Measurements from ENCODE around the gene PLXNC1.

PLXNC1 gene

DNA sequence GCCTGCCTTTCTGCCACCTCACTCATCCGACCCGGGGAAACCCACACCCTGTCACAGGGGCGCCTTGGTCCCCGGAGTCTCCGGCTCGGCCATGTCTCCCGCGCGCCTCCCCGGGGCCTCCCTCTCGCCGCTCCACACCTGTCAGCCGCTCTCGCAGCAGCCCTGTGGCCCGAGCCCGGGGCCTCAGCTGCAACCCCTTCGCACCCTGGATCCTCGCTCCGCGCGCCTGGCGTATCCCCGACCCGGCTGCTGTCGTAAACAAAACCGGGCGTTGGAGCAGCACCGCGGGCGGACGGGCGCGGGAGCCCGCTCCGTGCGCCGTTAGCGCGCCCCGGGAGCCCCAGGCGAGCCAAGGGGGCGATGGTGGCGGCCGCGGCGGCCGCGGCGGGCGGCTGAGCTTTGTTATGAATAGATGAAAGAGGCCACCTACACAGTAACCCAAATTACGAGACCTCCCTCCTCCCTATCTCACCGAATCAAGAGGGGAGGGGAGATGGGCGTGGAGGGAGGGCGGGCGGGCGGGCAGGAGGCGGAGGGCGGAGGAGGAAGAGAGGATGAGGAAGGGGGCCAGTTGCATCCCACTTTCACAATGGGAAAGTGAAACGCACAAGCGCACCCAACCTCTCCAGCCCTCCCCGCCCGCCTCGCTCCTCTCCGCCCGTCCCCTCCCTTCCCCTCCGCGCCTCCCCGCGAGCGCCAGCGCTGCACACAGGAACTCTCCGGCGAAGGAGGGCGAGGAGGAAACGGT, at the start of gene PLXNC1:
Gene PLXNC1, plus strand, starts transcription at position 587 of the 748 bp plus-strand sequence. CDS start 395 bp downstream, outside the sequence.
- DNase-seq (ENCODE audit: low spot score): peak; percentile 71

- no peak for DNase-seq (ENCODE audit: low spot score)
Observed at GRCh38 chr12:94099191-94099590, 49.2 kb upstream of the PLXNC1 start.

DNA sequence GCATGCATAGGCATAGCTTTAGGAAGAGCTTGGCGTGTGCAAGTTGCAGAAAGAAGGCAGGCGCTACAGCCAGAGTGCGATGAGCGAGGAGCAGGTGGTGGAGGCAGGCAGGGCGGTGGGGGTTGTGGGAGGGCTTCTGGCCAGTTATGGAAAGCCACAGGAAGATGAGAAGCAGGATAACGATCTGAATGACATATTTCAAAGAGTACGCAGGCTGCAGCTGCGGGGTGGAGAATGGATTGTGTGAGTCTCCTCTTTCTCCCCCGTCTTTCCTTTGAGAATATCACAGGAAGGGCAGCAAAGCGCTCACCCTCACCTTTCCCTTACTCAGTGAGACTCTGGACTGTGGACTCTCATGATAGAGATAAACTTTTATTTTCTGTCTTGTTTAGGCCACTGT, 48.7 kb upstream of the PLXNC1 start:
- no peak for DNase-seq (ENCODE audit: low spot score)

- DNase-seq (ENCODE audit: low spot score): peak; percentile 14
Observed at GRCh38 chr12:94100211-94100627, 48.2 kb upstream of the PLXNC1 start.

DNA sequence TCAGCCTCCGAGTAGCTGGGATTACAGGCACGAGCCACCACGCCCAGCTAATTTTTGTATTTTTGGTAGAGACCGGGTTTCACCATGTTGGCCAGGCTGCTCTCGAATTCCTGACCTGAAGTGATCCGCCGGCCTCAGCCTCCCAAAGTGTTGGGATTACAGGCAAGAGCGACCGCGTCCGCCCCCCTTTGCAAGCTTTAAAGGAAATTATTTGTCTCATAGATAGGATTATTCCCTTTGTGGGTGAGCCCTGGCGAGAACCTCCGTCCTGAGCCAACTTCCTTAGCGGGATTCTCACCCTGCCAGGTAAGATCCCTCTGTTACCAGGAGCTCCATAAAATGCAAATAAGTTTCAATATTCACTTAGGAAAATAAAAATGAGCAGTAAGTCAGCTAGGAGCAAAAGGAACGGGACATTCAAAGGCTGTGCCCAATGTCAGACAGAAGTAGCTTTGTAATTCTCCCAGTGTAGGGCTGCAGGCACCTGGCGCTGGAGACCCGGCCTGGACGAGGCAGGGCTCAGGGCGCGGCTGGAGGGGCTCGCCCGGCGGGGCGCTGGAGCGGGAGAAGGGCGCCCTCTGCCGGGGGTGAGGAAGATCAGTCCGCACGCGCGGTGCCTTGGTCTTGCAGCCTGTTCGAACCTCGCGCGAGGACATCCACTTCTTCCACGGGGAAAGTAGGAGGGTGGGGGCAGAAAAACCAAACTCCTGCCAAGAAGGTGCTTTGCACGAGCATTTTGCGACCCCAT, 47.2 kb upstream of the PLXNC1 start:
- DNase-seq (ENCODE audit: low spot score): peak; percentile 73

DNA sequence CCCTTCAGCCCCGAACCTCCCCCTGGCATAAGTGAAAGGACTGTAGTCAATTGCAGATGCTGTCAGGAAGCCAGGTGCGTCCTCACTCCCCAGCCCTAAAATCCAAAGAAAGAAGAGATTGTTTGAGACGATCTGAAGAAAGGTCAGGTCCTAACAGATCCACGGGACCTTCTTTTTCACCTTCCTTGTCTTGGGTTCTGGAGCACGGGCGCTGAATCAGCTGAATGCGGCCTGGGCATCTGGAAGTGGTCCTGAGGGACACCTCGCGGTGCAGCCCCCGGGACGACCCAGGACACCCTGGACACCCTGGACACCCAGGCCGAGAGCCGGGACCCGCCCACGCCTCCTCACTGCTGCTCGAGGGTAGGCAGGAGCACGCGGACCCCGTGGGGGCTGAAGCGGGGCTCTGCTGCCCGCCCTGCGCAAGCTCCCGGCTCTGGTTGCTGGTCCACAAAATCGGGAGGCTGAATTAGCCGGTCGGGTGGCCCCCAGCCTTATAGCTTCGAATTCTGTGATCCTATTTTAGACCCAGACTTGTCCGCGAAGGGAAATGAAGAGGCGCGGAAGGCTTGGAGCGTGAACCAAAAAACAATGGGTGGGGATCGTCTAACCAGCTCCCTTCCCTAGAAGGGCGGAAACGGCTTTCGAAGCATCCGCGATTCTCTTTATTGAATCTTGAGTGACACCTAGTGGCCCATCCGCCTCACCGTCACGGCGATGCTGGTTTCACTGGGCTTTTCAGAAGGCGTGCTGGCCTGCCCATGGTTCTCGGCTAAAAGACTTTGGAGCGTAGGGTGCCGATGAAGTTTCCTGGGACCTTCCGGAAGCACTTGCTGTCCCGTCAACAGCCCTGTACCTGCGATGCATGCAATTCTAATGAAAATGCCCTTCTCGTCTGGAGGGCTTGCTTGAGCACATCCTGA, 46.4 kb upstream of the PLXNC1 start:
- DNase-seq (ENCODE audit: low spot score): peak; percentile 88

DNA sequence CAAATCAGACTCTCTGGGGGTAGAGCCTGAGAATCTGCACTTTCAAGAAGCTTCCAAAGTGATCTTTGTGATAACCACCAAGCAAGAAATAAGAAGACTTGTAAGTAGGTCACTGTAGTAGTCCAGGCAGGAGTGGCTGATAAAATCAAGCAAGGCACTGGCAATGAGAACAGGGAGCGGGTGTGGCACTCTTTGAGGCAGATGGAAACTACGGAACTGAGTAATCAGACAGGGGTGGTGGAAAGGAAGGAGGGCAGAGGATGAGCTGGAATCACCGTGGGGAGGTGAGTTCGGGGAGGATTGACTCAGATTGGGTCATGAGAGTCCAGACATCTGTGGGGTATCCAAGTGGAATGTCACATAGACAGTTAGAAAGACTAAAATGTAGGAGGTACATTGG, 44.4 kb upstream of the PLXNC1 start:
- DNase-seq (ENCODE audit: low spot score): no peak

DNA sequence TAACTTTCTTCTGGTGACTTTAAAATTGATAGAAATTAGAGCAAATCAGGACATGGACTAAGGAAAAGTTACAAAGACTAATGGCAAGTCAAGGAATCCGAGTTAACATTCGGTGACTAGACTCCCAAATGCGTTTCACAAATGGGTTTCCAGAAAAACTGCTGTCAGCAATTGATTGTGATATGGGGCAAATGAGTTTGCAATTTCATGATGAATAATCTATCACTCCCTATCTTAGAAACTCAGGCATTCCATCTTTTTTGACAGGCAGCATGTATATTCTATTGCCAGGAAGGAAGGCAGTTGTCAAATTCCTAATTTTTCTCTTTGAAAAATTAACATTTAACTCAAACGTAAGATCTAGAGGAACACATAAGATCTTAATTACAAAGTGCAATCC, 40.5 kb upstream of the PLXNC1 start:
- no peak for DNase-seq (ENCODE audit: low spot score)

DNA sequence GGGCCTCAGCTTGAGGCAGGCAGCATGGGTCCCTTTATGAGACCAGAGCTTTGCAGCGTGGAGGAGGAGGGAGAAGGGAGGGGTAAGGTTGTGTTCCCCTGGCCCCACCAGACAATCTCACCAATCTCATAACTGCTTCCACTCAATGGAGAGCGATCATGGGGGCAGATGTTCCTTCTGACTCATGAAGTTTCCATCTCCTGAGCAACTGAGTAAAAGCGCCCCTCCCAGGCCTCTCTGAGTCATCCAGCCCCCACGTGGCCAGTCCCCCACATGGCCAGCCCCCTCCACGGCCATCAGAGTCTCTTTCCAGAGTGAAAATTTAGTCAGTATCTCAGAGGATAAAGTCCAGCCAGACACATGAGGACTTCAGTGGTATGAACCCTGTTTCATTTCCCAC, 39.2 kb upstream of the PLXNC1 start:
- no peak for DNase-seq (ENCODE audit: low spot score)

DNA sequence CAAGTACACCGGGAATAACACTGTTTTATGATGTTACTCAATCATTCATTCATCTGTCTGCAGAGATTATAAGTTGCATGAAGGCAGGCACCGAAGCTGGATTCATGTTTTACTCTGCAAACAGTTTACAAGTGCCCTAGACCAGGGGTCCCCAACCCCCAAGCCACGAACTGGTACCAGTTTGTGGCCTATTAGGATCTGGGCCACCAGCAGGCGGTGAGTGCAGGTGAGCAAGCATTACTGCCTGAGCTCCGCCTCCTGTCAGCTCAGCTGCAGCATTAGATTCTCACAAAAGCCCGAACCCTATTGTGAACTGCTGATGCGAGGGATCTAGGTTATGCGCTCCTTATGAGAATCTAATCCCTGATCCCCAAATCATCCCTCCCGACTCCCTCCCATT, 38.1 kb upstream of the PLXNC1 start:
- DNase-seq (ENCODE audit: low spot score): no peak

DNA sequence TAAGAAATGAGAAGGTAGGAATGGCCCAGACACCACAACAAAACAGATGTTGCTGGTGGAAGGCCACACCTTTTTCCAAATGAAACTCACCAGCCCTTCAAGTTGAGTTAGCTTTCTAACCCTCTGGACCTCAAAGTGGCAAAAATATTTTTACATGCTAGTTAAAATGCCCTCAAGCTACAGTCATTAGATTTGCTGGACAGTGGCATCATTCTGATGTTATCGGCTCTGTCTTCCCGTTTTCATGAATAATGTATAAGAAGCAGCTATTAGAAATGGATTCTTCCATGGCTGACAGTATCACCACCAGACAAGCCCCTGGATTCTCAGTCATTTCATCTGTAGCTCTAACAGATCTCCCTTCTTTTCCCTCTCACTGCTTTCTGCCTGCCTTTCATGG, 37.1 kb upstream of the PLXNC1 start:
- no peak for DNase-seq (ENCODE audit: low spot score)

GRCh38 chr12:94112121-94112520, 36.3 kb upstream of the PLXNC1 start:
- no peak for DNase-seq (ENCODE audit: low spot score)

DNA sequence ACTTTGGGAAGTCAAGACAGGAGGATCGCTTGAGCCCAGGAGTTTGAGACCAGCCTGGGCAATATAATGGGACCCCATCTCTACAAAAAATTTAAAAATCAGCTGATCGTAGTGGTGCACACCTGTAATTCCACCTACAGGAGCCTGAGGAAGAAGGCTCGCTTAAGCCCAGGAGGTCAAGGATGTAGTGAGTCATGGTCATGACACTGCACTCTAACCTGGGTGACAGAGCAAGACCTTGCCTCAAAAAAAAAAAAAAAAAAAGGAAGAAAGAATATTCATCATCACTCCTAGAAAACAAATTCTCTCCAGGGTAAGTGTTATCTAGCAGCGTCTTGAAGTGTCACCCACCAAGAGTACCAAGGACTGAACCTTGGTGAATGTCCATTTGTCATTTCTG, 34.2 kb upstream of the PLXNC1 start:
- no peak for DNase-seq (ENCODE audit: low spot score)

DNA sequence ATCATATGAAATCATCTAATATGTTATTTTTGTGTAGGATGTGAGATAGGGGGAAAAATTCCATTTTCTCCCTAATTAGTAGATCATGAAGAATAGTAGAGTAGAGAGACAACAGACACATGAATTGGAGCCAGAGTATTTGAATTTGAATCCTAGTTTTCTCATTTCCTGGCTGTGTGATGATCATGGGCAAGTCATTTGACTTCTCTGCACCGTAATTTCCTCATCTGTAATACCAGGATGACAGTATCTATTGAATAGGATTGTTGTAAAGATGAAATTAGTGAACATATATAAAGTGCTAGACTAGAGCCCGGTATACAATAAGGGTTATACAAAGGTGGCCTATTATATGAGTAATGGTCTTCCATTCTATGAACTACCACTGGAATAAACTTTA, 32.2 kb upstream of the PLXNC1 start:
- DNase-seq (ENCODE audit: low spot score): no peak

- no peak for DNase-seq (ENCODE audit: low spot score)
Observed at GRCh38 chr12:94121886-94122285, 26.5 kb upstream of the PLXNC1 start.

DNA sequence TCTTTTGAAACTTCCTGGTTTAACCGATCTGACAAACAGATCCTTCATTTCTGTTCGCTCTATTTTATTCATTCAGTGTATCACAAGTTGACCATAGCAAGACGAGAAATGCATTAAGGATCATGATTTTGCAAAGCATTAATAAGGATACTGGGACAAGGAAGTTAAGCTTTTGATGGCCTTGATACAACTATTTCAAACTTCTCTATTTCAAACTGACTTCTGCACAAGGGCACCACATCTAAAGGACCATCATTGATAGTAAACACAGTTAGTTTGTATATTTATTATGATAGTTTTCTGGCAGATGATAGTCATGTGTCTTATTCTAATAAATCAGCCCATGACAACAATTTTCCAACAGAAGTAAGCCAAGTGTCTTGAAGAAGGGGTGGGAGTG, 25.8 kb upstream of the PLXNC1 start:
- no peak for DNase-seq (ENCODE audit: low spot score)

GRCh38 chr12:94123127-94123526, 25.2 kb upstream of the PLXNC1 start:
- DNase-seq (ENCODE audit: low spot score): no peak

DNA sequence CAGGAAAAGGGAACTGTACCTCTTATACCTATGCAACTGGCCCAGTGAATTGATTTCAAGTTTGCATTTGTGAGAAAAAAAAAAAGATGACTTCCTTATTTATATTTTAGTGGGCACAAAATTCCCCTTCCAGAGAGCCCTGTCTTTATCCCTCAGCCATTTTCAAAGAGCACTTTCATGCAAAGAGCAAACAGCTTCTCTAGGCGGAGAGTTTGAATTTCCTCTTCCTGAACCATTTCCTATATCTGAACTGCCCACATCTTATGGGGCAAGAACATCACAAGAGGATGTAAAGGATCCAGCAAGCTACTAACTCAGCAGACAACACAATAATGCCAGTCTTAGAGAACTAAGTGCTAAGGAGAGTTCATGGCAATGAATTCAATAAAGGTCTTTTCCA, 22.3 kb upstream of the PLXNC1 start:
- DNase-seq (ENCODE audit: low spot score): no peak

- DNase-seq (ENCODE audit: low spot score): no peak
Observed at GRCh38 chr12:94127239-94128131, 20.9 kb upstream of the PLXNC1 start.

DNA sequence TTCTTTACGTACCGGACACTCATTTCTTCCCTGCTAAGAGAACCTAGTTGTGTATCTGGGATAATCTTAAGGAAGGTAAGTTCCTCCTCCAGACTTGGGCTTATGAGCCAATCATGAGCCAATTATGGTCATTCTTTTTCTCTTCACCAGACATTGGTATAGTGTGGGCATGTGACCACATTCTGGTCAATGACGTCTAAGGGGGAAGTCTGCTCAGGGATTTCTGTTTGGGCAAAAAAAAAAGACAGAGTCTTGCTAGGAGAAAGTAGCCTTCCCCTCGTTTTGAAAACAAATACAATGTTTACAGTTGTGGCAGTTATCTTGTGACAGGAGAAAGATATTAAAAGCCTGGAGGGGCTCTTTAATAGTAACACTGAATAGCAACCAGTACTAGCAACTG, 20.1 kb upstream of the PLXNC1 start:
- no peak for DNase-seq (ENCODE audit: low spot score)

- peak; percentile 54 for DNase-seq (ENCODE audit: low spot score)
Observed at GRCh38 chr12:94133964-94134795, 14.2 kb upstream of the PLXNC1 start.

Measured in CD4-positive, alpha-beta T cell treated with Interleukin-15 for 4 hours (primary cell).